SK-N-MC (cell line): ENCODE data around the gene INPP4B.

Experiments used
- EZH2 ChIP-seq: fragments of 200-600 bp; sonication (generic); IDR thresholded peaks from one replicate; pipeline ENCODE4 v1.6.1; 2017; ENCODE audit warnings: antibody characterized with exemption
- FOXP2 ChIP-seq: optimal IDR thresholded peaks from 2 replicates; pipeline ENCODE3; 2011; ENCODE audit warnings: mild to moderate bottlenecking, moderate library complexity; ENCODE audit not compliant: insufficient read depth; ENCODE audit errors: extremely low read length, control extremely low read depth
- POLR2AphosphoS5 ChIP-seq: IDR thresholded peaks from 2 replicates; pipeline ENCODE4 v1.6.1; 2012; ENCODE audit warnings: mild to moderate bottlenecking, low read depth, low read length, borderline replicate concordance

DNA sequence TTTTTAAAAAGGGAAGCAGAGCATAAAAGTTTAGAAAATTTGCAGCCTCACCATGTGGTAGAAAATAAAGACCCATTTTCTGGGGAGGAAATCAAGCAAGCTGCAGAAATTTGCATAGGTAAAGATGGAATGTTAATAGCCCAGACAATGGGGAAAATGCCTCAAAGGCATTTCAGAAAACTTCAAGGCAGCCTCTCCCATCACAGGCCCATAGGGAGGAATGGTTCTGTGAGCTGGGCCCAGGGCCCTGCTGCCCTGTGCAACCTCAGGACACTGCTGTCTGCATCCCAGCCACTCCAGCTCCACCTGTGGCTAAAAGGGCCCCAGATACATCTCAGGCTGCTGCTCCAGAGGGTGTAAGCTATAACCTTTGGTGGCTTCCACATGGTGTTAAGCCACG lies 137.9 kb downstream of the INPP4B start:
- TF ChIP-seq EZH2 (no peak), POLR2AphosphoS5 (no peak), FOXP2 (no peak)
